ENCODE data around the gene KRTCAP3.

KRTCAP3 gene

GRCh38 chr2:27441226-27441926 lies 805 bp upstream of the KRTCAP3 start:
- DNase-seq, result no peak

GRCh38 chr2:27442920-27443282 lies 720 bp downstream of the KRTCAP3 start:
- no peak for DNase-seq

GRCh38 chr2:27445155-27445554 lies 3.0 kb downstream of the KRTCAP3 start:
- no peak for DNase-seq

GRCh38 chr2:27445615-27446014 lies 3.4 kb downstream of the KRTCAP3 start:
- DNase-seq, result no peak

GRCh38 chr2:27446057-27446456 lies 3.9 kb downstream of the KRTCAP3 start:
- DNase-seq, result no peak

GRCh38 chr2:27448381-27448780 lies 6.2 kb downstream of the KRTCAP3 start:
- DNase-seq, result no peak

GRCh38 chr2:27451095-27451494 lies 8.9 kb downstream of the KRTCAP3 start:
- no peak for DNase-seq

GRCh38 chr2:27453968-27454367 lies 11.8 kb downstream of the KRTCAP3 start:
- DNase-seq, result no peak

- no peak for DNase-seq
Observed at GRCh38 chr2:27461118-27461517, 18.9 kb downstream of the KRTCAP3 start.

GRCh38 chr2:27464443-27464842 lies 22.3 kb downstream of the KRTCAP3 start:
- no peak for DNase-seq

- no peak for DNase-seq
Observed at GRCh38 chr2:27471961-27472360, 29.8 kb downstream of the KRTCAP3 start.

GRCh38 chr2:27485496-27485895 lies 43.3 kb downstream of the KRTCAP3 start:
- DNase-seq, result no peak

- peak; percentile 13 for DNase-seq
Observed at GRCh38 chr2:27489118-27489497, 46.9 kb downstream of the KRTCAP3 start.

- peak; percentile 99 for DNase-seq
Observed at GRCh38 chr2:27489498-27490397, 47.6 kb downstream of the KRTCAP3 start, which contains the start of gene IFT172. Gene IFT172, minus strand, starts transcription at chr2:27489743. Its CDS starts 90 bp downstream, at chr2:27489653.

GRCh38 chr2:27492557-27492956 lies 50.4 kb downstream of the KRTCAP3 start:
- DNase-seq, result no peak

GRCh38 chr2:27493948-27494283 lies 51.7 kb downstream of the KRTCAP3 start:
- DNase-seq, result no peak

All from NCI-H510A (cell line).